GM23248 (cell line): ENCODE measurements around the gene ZNF592.

Experiments used
- EZH2 ChIP-seq: fragments of 200-600 bp; sonication (generic); IDR thresholded peaks from 2 replicates; pipeline ENCODE4 v1.6.1; 2018; ENCODE audit warnings: antibody characterized with exemption, mild to moderate bottlenecking; ENCODE audit not compliant: insufficient read depth, poor library complexity, severe bottlenecking
- EZH2phosphoT487 ChIP-seq: fragments of 200-600 bp; sonication (generic); IDR thresholded peaks from 2 replicates; pipeline ENCODE4 v1.6.1; 2018; ENCODE audit warnings: antibody characterized with exemption, moderate library complexity, mild to moderate bottlenecking, low read depth; ENCODE audit not compliant: insufficient read depth

GRCh38 chr15:84813435-84813834 lies 65.0 kb downstream of the ZNF592 start:
- TF ChIP-seq EZH2 = no peak
- TF ChIP-seq EZH2phosphoT487 = no peak
